Spleen (tissue), 7 donors: Measurements from ENCODE around the gene COL11A2.

Experiments
- POLR2A ChIP-seq, 3 donors: fragments of 450-650 bp; IDR thresholded peaks; one replicate each; pipeline ENCODE4 v1.5.1; 2017; ENCODE audit warnings: antibody characterized with exemption in 3 of 3, mild to moderate bottlenecking in 1 of 3
- TF ChIP-seq, protein P1 (sequence below), 11 experiments: fragments of 200-600 bp in 7 of 11; fragments of 450-650 bp in 4 of 11; sonication (generic) in 4 of 11; IDR thresholded peaks in 8 of 11; conservative IDR thresholded peaks in 3 of 11; 1 replicate in 7 of 11; 2 replicates in 4 of 11; pipeline versions ENCODE4 v1.4.0 to v1.8.0; 2016 to 2021; ENCODE audit warnings: antibody characterized with exemption in 11 of 11, inconsistent platforms in 4 of 11, mild to moderate bottlenecking in 1 of 11
- donor health status: DM: no; HTN: no; CAD: no; lungs with moderate emphysema.
- donor health status: DM: no; HTN: no; CAD: no.
- donor health status: DM: no; HTN: no; CAD: no.

DNA sequence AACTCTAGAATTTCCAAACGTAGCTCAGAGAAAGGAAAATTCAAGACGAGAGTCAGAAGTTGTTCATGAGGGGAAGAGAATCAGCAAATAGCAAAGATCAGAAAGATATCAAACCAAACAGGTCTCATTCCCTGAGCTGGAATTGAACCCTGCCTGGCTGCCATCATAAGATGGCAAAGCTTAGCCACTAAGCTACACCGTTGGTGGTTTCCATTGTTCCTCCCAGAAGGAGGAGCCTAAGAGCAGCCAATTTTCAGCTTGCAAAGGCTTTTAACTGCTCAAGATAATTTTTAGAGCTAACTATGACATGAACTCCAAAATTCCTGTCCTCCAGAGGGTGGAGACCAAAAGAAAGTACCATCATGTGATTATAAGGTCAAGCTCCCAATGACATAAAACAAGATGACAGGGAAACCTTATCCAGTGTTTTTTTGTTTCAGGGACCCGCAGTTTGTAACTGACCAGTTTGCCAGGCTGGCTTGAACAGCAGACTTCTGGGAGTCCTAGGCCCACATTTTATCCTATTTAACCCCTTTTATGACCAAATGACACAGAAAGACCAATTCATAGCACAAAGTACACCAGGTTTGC, 55.9 kb downstream of the COL11A2 start:
- TF ChIP-seq, protein P1, sequence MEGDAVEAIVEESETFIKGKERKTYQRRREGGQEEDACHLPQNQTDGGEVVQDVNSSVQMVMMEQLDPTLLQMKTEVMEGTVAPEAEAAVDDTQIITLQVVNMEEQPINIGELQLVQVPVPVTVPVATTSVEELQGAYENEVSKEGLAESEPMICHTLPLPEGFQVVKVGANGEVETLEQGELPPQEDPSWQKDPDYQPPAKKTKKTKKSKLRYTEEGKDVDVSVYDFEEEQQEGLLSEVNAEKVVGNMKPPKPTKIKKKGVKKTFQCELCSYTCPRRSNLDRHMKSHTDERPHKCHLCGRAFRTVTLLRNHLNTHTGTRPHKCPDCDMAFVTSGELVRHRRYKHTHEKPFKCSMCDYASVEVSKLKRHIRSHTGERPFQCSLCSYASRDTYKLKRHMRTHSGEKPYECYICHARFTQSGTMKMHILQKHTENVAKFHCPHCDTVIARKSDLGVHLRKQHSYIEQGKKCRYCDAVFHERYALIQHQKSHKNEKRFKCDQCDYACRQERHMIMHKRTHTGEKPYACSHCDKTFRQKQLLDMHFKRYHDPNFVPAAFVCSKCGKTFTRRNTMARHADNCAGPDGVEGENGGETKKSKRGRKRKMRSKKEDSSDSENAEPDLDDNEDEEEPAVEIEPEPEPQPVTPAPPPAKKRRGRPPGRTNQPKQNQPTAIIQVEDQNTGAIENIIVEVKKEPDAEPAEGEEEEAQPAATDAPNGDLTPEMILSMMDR (IDR thresholded peaks at IDR 0.05 in 8 of 11, conservative IDR thresholded peaks at IDR 0.05 in 3 of 11), result no peak
- no peak for TF ChIP-seq POLR2A (IDR thresholded peaks at IDR 0.05)
